Body of pancreas (tissue), 4 donors: ENCODE data around the gene LRRC8C.

Experiments used
- CTCF ChIP-seq, 7 experiments: fragments of 450-650 bp in 4 of 7; fragments of 200-600 bp in 3 of 7; sonication (generic) in 3 of 7; IDR thresholded peaks; one replicate each; pipeline ENCODE4 v1.5.1; 2016 to 2019; ENCODE audit warnings: antibody characterized with exemption in 7 of 7
- POLR2A ChIP-seq, 3 donors: fragments of 450-650 bp; IDR thresholded peaks; one replicate each; pipeline ENCODE4 v1.6.1; 2016; ENCODE audit warnings: antibody characterized with exemption in 3 of 3, mild to moderate bottlenecking in 2 of 3

DNA sequence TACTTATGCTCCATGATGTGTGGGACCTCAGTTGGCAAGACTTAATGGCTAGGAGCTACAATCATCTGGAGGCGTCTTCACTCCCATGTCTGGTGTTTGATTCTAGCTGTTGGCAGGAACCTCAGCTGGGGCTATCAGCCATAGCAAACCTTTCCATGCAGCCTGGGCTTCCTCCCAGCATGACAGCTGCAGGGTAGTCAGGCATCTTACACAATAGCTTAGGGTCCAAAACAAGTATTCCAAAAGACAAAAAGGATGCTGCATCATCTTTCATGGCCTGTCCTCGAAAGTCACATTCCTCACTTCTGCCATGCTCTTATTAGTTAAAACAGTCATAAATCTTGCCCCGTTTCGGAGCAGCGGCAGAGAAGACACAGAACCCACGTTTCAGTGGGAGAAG lies 90.9 kb downstream of the LRRC8C start:
- TF ChIP-seq POLR2A (IDR thresholded peaks at IDR 0.05) (no peak), CTCF (IDR thresholded peaks at IDR 0.05) (no peak)
